ENCODE measurements around the gene PRDM11.

GRCh38 chr11:45262900-45263299 is 116.5 kb downstream of the PRDM11 start:
- TF ChIP-seq CTCF (conservative IDR thresholded peaks at IDR 0.05; ENCODE audit: low read depth, low read length) (no peak), EZH2 (IDR thresholded peaks at IDR 0.05; ENCODE audit: borderline replicate concordance, low read depth, low read length, poor library complexity, severe bottlenecking) (no peak)

Data from A673 (cell line).